Retinal pigment epithelial cell (primary cell): ENCODE results near the gene MRPS34.

Experiments used
- DNase-seq: peaks from one replicate; pipeline ENCODE4 v3.0.0-alpha.2; 2010; ENCODE audit warnings: low read depth
- H3K4me3 ChIP-seq: 2 replicates; pipeline ENCODE4 v1.5.1; 2011; ENCODE audit warnings: mild to moderate bottlenecking, low read length, control low read depth, moderate library complexity
- TF ChIP-seq, protein P1 (sequence below): conservative IDR thresholded peaks from 2 replicates; pipeline ENCODE4 v1.5.1; 2011; ENCODE audit warnings: low read depth, low read length, control low read depth, inconsistent platforms

The MRPS34 gene

DNA sequence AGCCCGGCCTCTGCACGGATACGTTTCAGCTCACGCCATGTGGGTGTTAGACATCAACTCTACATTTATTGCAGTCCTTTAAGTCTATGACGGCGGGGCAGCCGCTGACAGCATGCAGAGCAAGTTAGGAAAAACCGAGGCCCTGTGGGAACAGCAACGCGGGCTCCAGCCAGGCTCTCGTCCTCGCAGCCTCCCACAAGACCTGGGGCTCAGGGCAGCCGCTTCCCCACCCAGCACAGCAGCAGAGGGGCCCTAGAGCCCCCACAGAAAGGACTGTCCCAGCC, 3.7 kb upstream of the MRPS34 start:
- no peak for DNase-seq
- no peak overlapping the region for H3K4me3 ChIP-seq
- TF ChIP-seq, protein P1, sequence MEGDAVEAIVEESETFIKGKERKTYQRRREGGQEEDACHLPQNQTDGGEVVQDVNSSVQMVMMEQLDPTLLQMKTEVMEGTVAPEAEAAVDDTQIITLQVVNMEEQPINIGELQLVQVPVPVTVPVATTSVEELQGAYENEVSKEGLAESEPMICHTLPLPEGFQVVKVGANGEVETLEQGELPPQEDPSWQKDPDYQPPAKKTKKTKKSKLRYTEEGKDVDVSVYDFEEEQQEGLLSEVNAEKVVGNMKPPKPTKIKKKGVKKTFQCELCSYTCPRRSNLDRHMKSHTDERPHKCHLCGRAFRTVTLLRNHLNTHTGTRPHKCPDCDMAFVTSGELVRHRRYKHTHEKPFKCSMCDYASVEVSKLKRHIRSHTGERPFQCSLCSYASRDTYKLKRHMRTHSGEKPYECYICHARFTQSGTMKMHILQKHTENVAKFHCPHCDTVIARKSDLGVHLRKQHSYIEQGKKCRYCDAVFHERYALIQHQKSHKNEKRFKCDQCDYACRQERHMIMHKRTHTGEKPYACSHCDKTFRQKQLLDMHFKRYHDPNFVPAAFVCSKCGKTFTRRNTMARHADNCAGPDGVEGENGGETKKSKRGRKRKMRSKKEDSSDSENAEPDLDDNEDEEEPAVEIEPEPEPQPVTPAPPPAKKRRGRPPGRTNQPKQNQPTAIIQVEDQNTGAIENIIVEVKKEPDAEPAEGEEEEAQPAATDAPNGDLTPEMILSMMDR: no peak

DNA sequence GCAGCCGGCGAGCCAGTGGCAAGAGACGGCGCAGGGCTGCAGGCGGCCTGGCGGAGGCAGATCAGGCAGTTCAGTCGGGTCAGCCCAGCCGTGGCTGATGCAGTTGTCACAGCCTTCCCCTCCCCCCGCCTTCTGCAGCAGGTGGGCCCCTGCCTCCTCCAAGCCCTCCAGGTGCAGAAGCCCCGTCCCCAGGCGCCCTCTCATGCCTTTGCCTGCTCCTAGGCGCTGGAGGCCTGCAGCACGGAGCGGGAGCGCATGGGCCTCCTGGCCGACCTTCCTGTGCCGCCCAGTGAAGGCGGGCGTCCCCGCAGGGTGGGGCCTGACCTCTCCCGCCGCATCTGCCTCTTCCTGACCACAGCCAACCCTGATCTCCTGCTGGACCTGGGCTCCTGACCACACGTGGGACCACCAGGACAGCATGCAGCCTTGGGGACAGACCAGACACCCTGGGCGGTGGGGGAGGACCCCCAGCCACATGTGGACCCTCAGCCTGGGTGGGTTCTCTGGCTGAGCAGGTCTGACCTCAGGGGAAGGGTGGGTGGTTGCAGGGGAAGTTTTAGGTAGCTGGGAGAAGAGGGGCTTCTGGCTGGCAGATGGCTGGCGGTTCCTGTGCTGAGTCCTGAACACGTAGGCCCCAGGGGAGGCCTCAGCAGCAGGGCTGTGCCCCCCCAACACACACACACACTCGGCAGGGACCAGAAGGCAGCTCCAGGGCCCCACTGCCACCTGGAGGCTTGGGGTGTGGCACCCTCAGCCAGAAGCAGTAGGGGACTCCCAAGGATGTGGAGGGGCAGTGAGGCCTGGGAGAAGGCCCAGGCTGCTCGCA, 3.1 kb upstream of the MRPS34 start:
- no peak for DNase-seq
- TF ChIP-seq, protein P1: no peak
- H3K4me3 ChIP-seq: no peak overlapping the region

- no peak overlapping the region for H3K4me3 ChIP-seq
- DNase-seq: no peak
- TF ChIP-seq, protein P1: no peak
Observed at GRCh38 chr16:1775006-1775845, 2.3 kb upstream of the MRPS34 start.

DNA sequence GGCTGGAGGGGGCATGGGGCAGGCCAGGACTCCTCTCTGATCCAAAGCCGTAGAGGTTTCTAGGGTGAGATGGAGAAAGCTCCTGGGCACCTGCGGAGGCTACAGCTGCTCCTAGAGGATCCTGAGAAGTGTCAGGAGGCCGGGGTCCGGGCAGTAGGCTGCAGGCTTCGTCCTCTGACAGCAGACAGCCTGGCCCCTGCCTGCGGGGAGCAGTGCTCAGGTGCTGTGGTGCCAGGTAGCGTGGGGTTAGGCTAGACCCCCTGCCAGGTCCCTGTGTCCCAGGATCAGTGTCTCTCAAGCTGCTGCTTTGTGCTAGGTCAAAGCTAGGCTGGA, 1.5 kb upstream of the MRPS34 start:
- peak overlapping the region; percentile 67 for H3K4me3 ChIP-seq

DNA sequence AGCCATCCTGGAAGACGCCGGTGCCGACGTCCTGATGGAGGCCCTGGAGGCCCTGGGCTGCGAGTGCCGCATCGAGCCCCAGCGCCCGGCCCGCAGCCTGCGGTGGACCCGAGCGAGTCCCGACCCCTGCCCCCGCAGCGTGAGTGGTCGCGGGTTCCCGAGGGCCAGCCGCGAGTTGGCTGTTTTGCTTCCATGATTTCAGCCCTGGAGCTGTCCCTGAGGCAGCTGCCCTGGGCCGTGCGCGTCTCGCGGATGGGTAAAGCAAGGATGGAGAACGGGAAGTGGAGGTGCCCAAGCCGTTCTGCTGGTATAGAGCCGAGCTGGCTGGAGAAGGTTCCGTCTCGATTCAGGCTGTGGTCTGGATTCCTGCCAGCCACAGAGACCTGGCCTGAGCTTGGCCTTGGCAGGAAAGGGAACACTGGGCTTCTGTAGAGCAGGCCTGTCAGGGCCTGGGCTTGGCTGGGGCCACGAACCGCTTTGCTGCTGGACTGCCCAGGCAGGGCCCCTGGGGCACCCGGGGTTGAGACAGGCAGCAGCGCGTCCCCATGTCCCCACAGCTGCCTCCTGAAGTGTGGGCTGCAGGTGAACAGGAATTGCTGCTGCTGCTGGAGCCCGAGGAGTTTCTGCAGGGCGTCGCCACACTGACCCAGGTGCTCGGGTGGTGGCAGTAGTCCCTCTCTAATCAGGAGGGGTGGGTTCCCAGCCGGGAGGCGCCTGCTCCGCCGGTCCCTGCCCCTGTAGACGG, 941 bp upstream of the MRPS34 start:
- no peak for DNase-seq

More for the DNA sequence above, 1.5 kb upstream of the MRPS34 start:
- TF ChIP-seq, protein P1: no peak
- DNase-seq: no peak

GRCh38 chr16:1772362-1772907, 499 bp downstream of the MRPS34 start, which contains the start of gene EME2:
Gene EME2, plus strand, starts transcription at chr16:1772810. Its CDS starts 418 bp downstream, at chr16:1773228.
- TF ChIP-seq, protein P1: no peak
- no peak for DNase-seq
- H3K4me3 ChIP-seq: peak within 1 kb of the TSS; percentile 67

More for the DNA sequence above, 941 bp upstream of the MRPS34 start:
- peak overlapping the region; percentile 67 for H3K4me3 ChIP-seq
- TF ChIP-seq, protein P1: no peak
